Body of pancreas (tissue), 4 donors: ENCODE results near the gene HOXB1. TPM values are rescaled to one million over a fixed set of nuclear protein-coding genes. Genes with fewer than 3 reads are reported as not detected.
"Not testable (repeated sequence)": the region's sequence is repeated elsewhere in the genome, so short reads cannot be mapped to it uniquely, and the experiment has no call there.

Experiments used
- ATAC-seq: fragments of 150-250 bp; one replicate; pipeline ENCODE4 v1.9.1; 2016
- DNase-seq, 4 donors: peaks; one replicate each; pipeline ENCODE4 v3.0.0-alpha.2; 2019
- H3K27ac ChIP-seq, 4 donors: fragments of 200-600 bp; sonication (generic); 1 replicate in 3 of 4; 2 replicates in 1 of 4; pipeline versions ENCODE4 v1.5.1 to v1.6.1; 2016 to 2019; ENCODE audit warnings: mild to moderate bottlenecking in 1 of 4, mixed read lengths in 1 of 4, moderate library complexity in 1 of 4
- H3K27me3 ChIP-seq, 2 donors: fragments of 200-600 bp; sonication (generic); one replicate each; pipeline ENCODE4 v1.6.0; 2016; ENCODE audit warnings: mild to moderate bottlenecking in 1 of 2
- H3K36me3 ChIP-seq, 2 donors: fragments of 200-600 bp; sonication (generic); replicated peaks in 1 of 2; 2 replicates each; pipeline ENCODE4 v1.5.1; 2016; ENCODE audit warnings: low read depth in 2 of 2; ENCODE audit not compliant: insufficient read depth in 1 of 2
- H3K4me1 ChIP-seq: fragments of 200-600 bp; sonication (generic); one replicate; pipeline ENCODE4 v1.6.0; 2016
- H3K4me3 ChIP-seq, 2 donors: fragments of 200-600 bp; sonication (generic); 1 replicate in 1 of 2; 2 replicates in 1 of 2; pipeline ENCODE4 v1.5.1; 2016 to 2019
- H3K9me3 ChIP-seq, 3 donors: fragments of 200-600 bp; sonication (generic); 1 replicate in 2 of 3; 2 replicates in 1 of 3; pipeline ENCODE4 v1.5.1; 2016
- CTCF ChIP-seq, 7 experiments: fragments of 450-650 bp in 4 of 7; fragments of 200-600 bp in 3 of 7; sonication (generic) in 3 of 7; IDR thresholded peaks; one replicate each; pipeline ENCODE4 v1.5.1; 2016 to 2019; ENCODE audit warnings: antibody characterized with exemption in 7 of 7
- POLR2A ChIP-seq, 3 donors: fragments of 450-650 bp; IDR thresholded peaks; one replicate each; pipeline ENCODE4 v1.6.1; 2016; ENCODE audit warnings: antibody characterized with exemption in 3 of 3, mild to moderate bottlenecking in 2 of 3
- WGBS, 2 donors: methylation state at CpG; one replicate each; pipeline ENCODE4 v1.1.5; 2017; 5-methylcytosine and 5-hydroxymethylcytosine counted together
- intact Hi-C: fragments of 100-400 bp; cut with DNase I; formaldehyde crosslinking; loops from one replicate; pipeline ENCODE4 v1.15.1; 2023
- total RNA-seq, 2 donors: library from RNA; depleted of rRNA; stranded (reverse); fragments of >200 nt; gene quantifications; one replicate each; pipeline ENCODE4 v1.1.0, GENCODE V29; 2016

Gene HOXB1
- total RNA-seq, 2 donors from 2014 or later, result not detected

GRCh38 chr17:48513666-48514455 is 16.9 kb downstream of the HOXB1 start:
- Histone ChIP-seq H3K4me3 (no peak overlapping the region), H3K36me3 (no peaks in the 10 kb centered on the region), H3K9me3 (no peaks in the 10 kb centered on the region), H3K27me3 (peaks cover 0 to 5% of the 10 kb centered on the region in 2 donors), H3K4me1 (no peaks in the 10 kb centered on the region), H3K27ac (no peak overlapping the region)
- ATAC-seq (no peak), DNase-seq (no peak)
- TF ChIP-seq CTCF (IDR thresholded peaks at IDR 0.05) (no peak), POLR2A (IDR thresholded peaks at IDR 0.05) (no peak)
- intact Hi-C loops, result no loop called here
- 17 to 18% methylated on average over 6 of the region's 6 CpGs for WGBS, 2 donors

GRCh38 chr17:48513097-48513496 is 17.7 kb downstream of the HOXB1 start:
- Histone ChIP-seq H3K4me3 (no peak overlapping the region), H3K27me3 (peaks cover 0 to 5% of the 10 kb centered on the region in 2 donors), H3K9me3 (no peaks in the 10 kb centered on the region), H3K36me3 (no peaks in the 10 kb centered on the region), H3K27ac (no peak overlapping the region), H3K4me1 (no peaks in the 10 kb centered on the region)
- WGBS, 2 donors, result 25 to 27% methylated on average over 7 of the region's 7 CpGs
- ATAC-seq (no peak), DNase-seq (no peak)
- TF ChIP-seq POLR2A (IDR thresholded peaks at IDR 0.05), result no peak
- TF ChIP-seq CTCF (IDR thresholded peaks at IDR 0.05), result no peak
- intact Hi-C loops, result no loop called here

GRCh38 chr17:48510761-48511604 is 19.8 kb downstream of the HOXB1 start:
- Histone ChIP-seq H3K4me3 (no peak overlapping the region), H3K4me1 (no peaks in the 10 kb centered on the region), H3K27me3 (peaks cover 0 to 5% of the 10 kb centered on the region in 2 donors), H3K27ac (no peak overlapping the region), H3K36me3 (no peaks in the 10 kb centered on the region), H3K9me3 (no peaks in the 10 kb centered on the region)
- TF ChIP-seq POLR2A (IDR thresholded peaks at IDR 0.05), result no peak
- no peak for TF ChIP-seq CTCF (IDR thresholded peaks at IDR 0.05)
- DNase-seq, result no peak
- no peak for ATAC-seq
- WGBS, 2 donors, result 68 to 77% methylated on average over 7 of the region's 7 CpGs
- intact Hi-C loops, result no loop called here

GRCh38 chr17:48510381-48510760 is 20.4 kb downstream of the HOXB1 start:
- 77 to 87% methylated on average over 2 of the region's 2 CpGs for WGBS, 2 donors

GRCh38 chr17:48509708-48510107 is 21.1 kb downstream of the HOXB1 start:
- 77 to 88% methylated on average over 7 of the region's 7 CpGs for WGBS, 2 donors
- H3K4me1 ChIP-seq, H3K4me3 ChIP-seq, ATAC-seq, H3K9me3 ChIP-seq, H3K36me3 ChIP-seq, H3K27me3 ChIP-seq, intact Hi-C loops, H3K27ac ChIP-seq, DNase-seq: not testable (repeated sequence)

More at GRCh38 chr17:48510381-48510760, 20.4 kb downstream of the HOXB1 start:
- H3K27me3 ChIP-seq, result peaks cover 0 to 5% of the 10 kb centered on the region in 2 donors
- TF ChIP-seq CTCF (IDR thresholded peaks at IDR 0.05) (no peak), POLR2A (IDR thresholded peaks at IDR 0.05) (no peak)
- ATAC-seq (no peak), DNase-seq (no peak)
- H3K36me3 ChIP-seq, result no peaks in the 10 kb centered on the region
- no peaks in the 10 kb centered on the region for H3K4me1 ChIP-seq
- no peaks in the 10 kb centered on the region for H3K9me3 ChIP-seq
- no peak overlapping the region for H3K4me3 ChIP-seq
- intact Hi-C loops, result no loop called here
- no peak overlapping the region for H3K27ac ChIP-seq
